ENCODE results near the gene ZFR. TPM values are rescaled to one million over a fixed set of nuclear protein-coding genes. Genes with fewer than 3 reads are reported as not detected.

ZFR gene
- total and polyA plus RNA-seq, 9 of the 15 experiments (the other 6 are each of a cell fraction or from before 2014, with no cell fraction given) = 35.5 to 108 (median 71.1) TPM

GRCh38 chr5:32449262-32449661, 4.7 kb upstream of the ZFR start:
- ATAC-seq = no peak
- no peaks in the 10 kb centered on the region for H4K20me1 ChIP-seq (replicated peaks; ENCODE audit: control insufficient read depth, insufficient read depth, low read length)
- 7% methylated on average over 2 of the region's 2 CpGs for WGBS (ENCODE audit: insufficient coverage, low coverage, missing lambda C conversion rate)
- no peak overlapping the region for H3K4me2 ChIP-seq (ENCODE audit: insufficient read depth, low read length)
- H3K9me1 ChIP-seq (ENCODE audit: control insufficient read depth, insufficient read depth, low read length) = no peaks in the 10 kb centered on the region
- H3K79me2 ChIP-seq (ENCODE audit: control insufficient read depth, insufficient read depth, low read length) = peaks cover 7% of the 10 kb centered on the region
- no peak overlapping the region for H3K27ac ChIP-seq (ENCODE audit: extremely low read depth, low read depth, low read length)
- peaks cover 8 to 25% of the 10 kb centered on the region in 2 experiments for H3K27me3 ChIP-seq (ENCODE audit: control insufficient read depth in 2 of 2, insufficient read depth in 2 of 2, low read length in 2 of 2)
- no peaks in the 10 kb centered on the region for H3K36me3 ChIP-seq (ENCODE audit: control insufficient read depth, insufficient read depth, low read length)
- H3K4me1 ChIP-seq (replicated peaks in 1 of 2; ENCODE audit: control insufficient read depth in 2 of 2, insufficient read depth in 2 of 2, low read length in 2 of 2) = peaks cover 7 to 19% of the 10 kb centered on the region in 2 experiments; a peak in 4 of 5 replicates
- intact Hi-C loops (cut with micrococcal nuclease) (no loop called here), in situ Hi-C loops (cut with MboI) (no loop called here)
- ChIA-PET POLR2A (no interaction called here), CTCF (ENCODE audit: low intra/inter-chr PET ratio) (no interaction called here)
- FAIRE-seq = no peak
- DNase-seq (ENCODE audit: extremely low read depth in 1 of 4, low spot score in 3 of 4) = no peak
- no TSS peak for BruUV-seq (replicated peaks)
- H3K9me3 ChIP-seq (replicated peaks; ENCODE audit: control insufficient read depth, insufficient read depth, low read depth, low read length) = no peaks in the 10 kb centered on the region
- no peak overlapping the region for H3K9ac ChIP-seq (ENCODE audit: insufficient read depth in 1 of 2, low read depth in 2 of 2, low read length in 2 of 2)
- no peak overlapping the region for H3K4me3 ChIP-seq
- no peak overlapping the region for H2AFZ ChIP-seq (ENCODE audit: low read depth, low read length)
- TF ChIP-seq GTF3C2 (IDR thresholded peaks at IDR 0.05; ENCODE audit: borderline replicate concordance, extremely low read depth, insufficient read length) (no peak), THRB (CRISPR knock-in tag; conservative IDR thresholded peaks at IDR 0.05) (no peak), STAT6 (CRISPR knock-in tag; IDR thresholded peaks at IDR 0.05) (no peak), SAFB2 (IDR thresholded peaks at IDR 0.05; ENCODE audit: borderline replicate concordance, low read depth, low read length, severe bottlenecking) (no peak), TCF7L2 (IDR thresholded peaks at IDR 0.05; ENCODE audit: low read depth, low read length) (no peak), PCBP2 (IDR thresholded peaks at IDR 0.05; ENCODE audit: low read depth, low read length, poor library complexity, severe bottlenecking) (no peak), TFE3 (CRISPR knock-in tag; IDR thresholded peaks at IDR 0.05) (no peak), ZKSCAN3 (CRISPR knock-in tag; IDR thresholded peaks at IDR 0.05) (no peak), IRF2 (CRISPR knock-in tag; IDR thresholded peaks at IDR 0.05) (no peak), NCOR1 (IDR thresholded peaks at IDR 0.05) (no peak), FOXJ3 (CRISPR knock-in tag; IDR thresholded peaks at IDR 0.05) (no peak), ZNF212 (CRISPR knock-in tag; IDR thresholded peaks at IDR 0.05) (no peak), TAF9B (IDR thresholded peaks at IDR 0.05; ENCODE audit: partially characterized antibody) (no peak), MAFG (tag; conservative IDR thresholded peaks at IDR 0.05) (no peak), CGGBP1 (CRISPR knock-in tag; IDR thresholded peaks at IDR 0.05) (no peak)
